Activated CD4-positive, alpha-beta T cell treated with anti-CD3 and anti-CD28 coated beads, Interleukin-2, amount 50 U/mL, for 1 hour (primary cell): ENCODE data around the gene PNPLA2.
A peak's percentile ranks its signal among the peaks of the same experiment; 100 is the strongest.

ENCODE experiments used
- DNase-seq: peaks from one replicate; pipeline ENCODE4 v3.0.0-alpha.2; 2020

The PNPLA2 gene

GRCh38 chr11:819943-820649 is 1.4 kb downstream of the PNPLA2 start:
- peak; percentile 96 for DNase-seq

- DNase-seq: no peak
Measured at GRCh38 chr11:820655-821511, 2.2 kb downstream of the PNPLA2 start.

DNA sequence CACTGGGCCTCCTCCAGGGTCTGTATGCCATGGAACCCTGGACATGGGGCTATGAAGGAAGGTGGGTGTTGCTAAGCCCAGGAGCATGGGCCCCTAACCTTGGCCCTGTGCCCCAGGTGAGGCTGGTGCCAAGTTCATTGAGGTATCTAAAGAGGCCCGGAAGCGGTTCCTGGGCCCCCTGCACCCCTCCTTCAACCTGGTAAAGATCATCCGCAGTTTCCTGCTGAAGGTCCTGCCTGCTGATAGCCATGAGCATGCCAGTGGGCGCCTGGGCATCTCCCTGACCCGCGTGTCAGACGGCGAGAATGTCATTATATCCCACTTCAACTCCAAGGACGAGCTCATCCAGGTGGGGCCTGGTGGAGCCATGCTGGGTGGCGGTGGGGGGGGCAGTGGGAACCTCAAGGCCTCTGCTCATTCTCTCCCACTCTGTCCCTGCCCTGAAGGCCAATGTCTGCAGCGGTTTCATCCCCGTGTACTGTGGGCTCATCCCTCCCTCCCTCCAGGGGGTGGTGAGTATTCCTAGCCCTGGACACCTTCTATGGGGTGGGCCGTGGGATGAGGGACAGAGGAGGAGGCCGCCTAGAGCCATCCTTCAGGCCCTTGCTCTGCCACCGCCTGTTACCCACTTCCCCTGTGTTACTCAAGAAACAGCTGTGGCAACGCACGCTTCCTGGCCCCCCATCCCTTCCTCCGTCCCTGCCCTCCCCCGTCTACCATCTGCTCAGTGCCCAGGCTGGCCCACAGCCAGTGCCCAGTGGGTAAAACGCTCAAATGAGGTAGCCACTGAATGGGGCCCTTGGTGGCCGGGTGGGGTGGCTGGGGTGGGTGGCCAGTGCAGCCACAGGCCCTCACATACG is 3.0 kb downstream of the PNPLA2 start:
- DNase-seq: no peak

DNA sequence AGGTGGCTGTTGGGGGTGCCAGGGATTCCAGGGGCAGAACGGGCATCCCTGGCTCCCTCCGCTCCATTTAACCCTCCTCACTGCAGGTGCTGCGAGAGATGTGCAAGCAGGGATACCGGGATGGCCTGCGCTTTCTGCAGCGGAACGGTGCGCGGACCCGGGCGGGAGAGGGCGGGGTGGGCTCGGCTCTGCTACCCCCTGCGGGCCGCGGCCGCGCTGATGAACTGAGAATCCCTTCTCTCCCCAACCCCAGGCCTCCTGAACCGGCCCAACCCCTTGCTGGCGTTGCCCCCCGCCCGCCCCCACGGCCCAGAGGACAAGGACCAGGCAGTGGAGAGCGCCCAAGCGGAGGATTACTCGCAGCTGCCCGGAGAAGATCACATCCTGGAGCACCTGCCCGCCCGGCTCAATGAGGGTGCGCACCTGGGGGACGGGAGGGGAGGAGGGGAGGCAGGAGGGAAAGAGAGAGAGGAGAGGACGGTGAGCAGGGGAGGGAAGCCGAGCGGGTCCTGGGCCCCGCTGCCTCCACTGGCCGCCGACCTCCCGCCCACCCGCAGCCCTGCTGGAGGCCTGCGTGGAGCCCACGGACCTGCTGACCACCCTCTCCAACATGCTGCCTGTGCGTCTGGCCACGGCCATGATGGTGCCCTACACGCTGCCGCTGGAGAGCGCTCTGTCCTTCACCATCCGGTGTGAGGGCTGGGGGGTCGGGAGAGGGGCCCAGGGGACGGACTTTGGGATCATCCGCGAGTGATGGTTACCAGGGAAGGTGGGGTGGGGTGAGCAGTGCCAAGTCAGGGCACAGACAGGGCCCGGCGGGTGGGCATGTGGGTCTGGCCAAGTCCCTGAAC is 5.0 kb downstream of the PNPLA2 start:
- no peak for DNase-seq

DNA sequence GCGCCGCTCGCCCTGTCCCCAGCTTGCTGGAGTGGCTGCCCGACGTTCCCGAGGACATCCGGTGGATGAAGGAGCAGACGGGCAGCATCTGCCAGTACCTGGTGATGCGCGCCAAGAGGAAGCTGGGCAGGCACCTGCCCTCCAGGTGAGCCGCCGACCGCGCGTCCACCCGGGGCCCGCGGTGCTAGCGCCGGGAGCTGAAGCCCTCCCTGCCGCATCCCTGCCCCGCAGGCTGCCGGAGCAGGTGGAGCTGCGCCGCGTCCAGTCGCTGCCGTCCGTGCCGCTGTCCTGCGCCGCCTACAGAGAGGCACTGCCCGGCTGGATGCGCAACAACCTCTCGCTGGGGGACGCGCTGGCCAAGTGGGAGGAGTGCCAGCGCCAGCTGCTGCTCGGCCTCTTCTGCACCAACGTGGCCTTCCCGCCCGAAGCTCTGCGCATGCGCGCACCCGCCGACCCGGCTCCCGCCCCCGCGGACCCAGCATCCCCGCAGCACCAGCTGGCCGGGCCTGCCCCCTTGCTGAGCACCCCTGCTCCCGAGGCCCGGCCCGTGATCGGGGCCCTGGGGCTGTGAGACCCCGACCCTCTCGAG is 5.7 kb downstream of the PNPLA2 start:
- DNase-seq: no peak

DNA sequence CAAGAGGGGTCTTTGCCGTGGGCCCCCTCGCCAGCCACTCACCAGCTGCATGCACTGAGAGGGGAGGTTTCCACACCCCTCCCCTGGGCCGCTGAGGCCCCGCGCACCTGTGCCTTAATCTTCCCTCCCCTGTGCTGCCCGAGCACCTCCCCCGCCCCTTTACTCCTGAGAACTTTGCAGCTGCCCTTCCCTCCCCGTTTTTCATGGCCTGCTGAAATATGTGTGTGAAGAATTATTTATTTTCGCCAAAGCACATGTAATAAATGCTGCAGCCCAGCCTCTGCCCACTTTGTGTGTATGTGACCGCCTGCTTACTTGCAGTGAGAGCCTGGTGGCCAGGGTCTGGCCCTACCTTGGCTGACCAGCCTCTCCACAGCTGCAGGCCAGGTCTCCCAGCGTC is 6.2 kb downstream of the PNPLA2 start:
- no peak for DNase-seq

DNA sequence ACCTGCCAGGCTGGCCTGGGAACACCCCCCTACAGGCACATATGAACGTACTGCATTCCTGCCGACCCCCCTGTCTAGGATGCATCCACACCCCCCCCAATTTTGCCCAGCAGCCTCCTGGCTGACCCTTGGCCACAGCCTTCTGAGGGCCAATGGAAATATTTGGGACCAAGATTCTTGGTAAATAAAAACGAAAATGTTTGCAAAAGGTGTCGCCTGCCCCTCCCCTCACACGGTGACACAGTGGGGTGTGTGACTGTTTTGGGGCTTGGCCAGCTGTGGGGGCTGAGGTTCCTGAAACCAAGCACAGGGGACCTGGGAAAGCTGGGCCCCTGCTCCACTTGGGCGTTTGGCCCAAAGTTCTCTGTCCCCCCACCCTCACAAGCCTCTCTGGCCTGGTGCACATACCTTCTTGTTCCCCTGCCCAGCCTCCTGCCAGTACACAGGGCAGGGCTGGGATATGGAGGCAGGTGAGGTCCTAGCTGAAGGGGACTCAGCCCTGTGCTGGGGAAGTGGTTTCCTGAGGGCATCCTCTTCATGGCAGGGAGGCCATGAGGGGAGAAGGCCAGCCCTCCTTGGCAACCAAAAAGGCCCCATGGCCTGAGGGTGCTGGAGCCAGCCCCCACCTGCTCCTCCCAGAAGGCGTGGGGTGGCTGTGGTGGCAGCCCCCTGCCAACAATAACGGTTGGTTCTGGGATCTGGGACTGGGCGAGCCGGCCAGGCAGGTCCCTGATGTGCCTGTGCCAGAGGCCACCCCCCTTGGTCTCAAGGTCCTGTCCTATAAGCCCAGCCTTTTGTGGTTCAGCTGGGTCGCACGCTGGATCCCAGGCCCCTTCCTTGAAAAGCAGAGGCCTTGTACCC is 6.9 kb downstream of the PNPLA2 start:
- no peak for DNase-seq

DNA sequence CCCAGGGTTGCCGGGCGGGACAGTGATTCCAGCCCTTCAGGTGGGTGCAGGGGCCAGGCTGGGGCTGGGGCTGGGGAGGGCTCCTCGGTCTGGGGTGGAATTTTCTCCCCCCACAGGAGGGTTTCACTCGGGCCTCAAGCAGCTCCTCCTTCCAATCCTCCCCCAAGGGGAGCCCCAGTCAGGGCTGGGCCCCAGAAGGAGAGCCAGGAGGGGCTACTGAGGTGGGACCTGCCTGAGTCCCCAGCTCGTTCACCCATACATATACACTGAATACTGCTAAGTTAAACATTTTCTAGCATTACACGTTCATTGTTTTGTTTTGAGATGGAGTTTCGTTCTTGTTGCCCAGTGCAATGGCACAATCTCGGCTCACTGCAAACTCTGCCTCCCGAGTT is 7.5 kb downstream of the PNPLA2 start:
- no peak for DNase-seq

DNA sequence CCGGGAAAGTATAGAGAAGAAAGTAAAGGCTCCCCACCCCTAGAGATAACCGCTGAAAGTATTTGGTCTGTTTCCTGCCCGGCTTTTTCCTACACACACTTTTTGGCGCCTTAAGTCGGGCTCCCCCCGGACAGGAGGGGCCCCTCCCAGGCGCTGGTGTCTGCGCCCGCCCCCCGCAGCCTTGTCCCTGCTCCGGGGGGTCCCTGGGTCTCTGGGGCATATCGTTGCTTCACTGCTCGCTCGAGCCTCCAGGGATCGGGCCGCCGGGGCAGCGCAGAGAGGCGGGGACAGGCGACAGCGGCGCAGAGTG is 8.1 kb downstream of the PNPLA2 start:
- no peak for DNase-seq

DNA sequence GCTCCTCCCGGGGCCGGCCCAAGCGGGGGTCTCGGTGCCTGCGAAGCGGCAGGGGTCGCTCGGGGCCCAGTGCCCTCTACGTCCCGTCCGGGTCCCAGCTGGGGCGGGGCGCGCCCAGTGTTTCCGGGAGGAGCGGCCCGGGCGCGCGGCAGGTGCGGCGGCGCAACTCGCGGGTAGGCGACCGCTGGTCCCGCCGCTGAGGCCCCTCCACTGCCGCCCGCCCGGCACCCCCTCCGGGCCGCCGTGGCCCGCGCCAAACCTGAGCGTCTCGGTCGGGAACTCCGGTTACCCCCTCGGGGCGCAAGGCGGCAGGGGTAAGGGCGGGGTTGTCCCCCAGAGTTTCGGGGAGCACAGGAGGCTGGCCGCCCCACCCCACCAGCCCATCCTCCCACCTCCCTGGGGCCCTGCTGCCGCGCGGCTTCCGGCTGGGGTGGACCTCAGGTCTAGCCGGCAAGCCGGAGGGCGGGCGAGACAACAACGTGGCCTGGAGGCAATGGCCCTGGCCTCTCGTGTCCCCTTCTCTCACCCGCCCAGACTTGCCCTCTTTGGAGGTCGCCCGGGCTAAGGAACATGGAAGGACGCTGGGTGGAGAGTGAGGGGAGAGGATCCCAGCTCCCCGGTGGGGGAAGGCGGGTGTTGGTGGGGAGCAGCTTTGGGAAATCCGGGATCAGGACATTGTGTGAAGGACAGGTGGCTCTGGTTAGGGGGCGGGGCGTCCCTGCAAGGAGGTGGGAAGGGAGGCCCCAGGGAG is 8.6 kb downstream of the PNPLA2 start:
- DNase-seq: no peak

GRCh38 chr11:827897-828192 is 9.1 kb downstream of the PNPLA2 start, which contains the start of gene CRACR2B:
Gene CRACR2B (plus strand): TSS chr11:827919. CDS start chr11:828608, 689 bp downstream.
- no peak for DNase-seq

DNA sequence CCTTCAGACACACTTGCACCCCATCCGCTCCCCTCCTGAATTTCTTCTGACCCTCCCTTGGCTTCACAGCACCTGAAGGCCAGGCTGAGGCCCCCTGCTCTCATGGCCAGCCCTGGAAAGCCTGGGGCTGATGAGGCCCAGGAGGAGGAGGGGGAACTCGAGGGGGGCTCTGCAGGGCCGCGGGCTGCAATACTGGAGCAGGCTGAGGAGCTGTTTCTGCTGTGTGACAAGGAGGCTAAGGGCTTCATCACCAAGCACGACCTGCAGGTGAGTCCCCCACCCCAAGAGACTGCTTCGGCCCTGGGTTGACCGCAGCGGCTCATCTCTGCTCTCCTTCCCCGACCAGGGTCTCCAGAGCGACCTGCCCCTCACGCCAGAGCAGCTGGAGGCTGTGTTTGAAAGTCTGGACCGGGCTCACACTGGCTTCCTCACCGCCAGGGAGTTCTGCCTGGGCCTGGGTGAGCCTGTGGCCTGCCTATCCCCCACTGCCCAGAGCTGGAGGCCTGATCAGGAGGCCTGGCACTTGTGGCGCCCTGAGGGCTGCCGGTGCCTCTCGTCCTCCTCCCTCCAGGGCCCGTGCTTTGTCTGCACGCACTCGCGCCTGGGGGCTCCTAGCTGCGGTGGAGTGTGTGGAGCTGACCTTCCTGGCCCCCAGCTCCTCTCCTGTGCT is 9.9 kb downstream of the PNPLA2 start:
- DNase-seq: no peak

- DNase-seq: no peak
Measured at GRCh38 chr11:829176-829846, 10.6 kb downstream of the PNPLA2 start.

- DNase-seq: no peak
Measured at GRCh38 chr11:829847-830294, 11.2 kb downstream of the PNPLA2 start.

GRCh38 chr11:830295-831117 is 11.8 kb downstream of the PNPLA2 start:
- DNase-seq: peak; percentile 44

- DNase-seq: no peak
Measured at GRCh38 chr11:831118-831864, 12.6 kb downstream of the PNPLA2 start.

DNA sequence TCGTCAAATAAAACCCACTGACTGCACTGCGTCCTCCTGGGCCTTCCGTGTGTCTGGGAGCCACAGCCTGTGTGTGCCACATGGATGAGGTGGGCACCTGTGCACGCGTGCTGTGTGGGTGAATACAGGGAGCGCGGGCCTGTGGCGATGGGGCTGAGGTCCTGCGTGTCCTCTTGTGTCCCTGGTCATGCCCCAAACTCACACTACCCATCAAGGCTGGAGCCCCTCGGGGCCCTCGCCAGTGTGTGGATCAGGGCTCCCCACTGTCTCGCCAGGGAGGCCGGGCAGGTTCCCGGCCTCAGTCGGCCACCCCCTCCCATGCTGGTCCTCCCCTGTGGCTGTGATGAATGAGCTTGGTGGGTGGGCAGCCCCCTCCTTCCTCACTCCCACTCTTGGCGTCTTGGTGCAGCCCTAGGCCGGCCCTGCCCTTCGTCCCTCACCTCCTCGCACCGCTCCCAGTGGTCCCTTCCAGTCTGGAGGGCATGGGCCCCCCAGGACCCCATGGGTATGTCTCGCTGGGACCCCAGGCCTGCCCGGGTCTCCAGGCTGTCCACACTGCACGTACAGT is 13.3 kb downstream of the PNPLA2 start:
- DNase-seq: no peak
